ENCODE measurements around the gene GHRL.
"Not testable (repeated sequence)": the region's sequence is repeated elsewhere in the genome, so short reads cannot be mapped to it uniquely, and the experiment has no call there.

The GHRL gene

GRCh38 chr3:10274601-10275000, 18.1 kb downstream of the GHRL start:
- no peaks in the 10 kb centered on the region for H3K27me3 ChIP-seq
- peaks cover 68% of the 10 kb centered on the region for H3K36me3 ChIP-seq
- no peak overlapping the region for H3K4me3 ChIP-seq (ENCODE audit: low read depth in 1 of 2, low read length in 1 of 2)
- H3K9me3 ChIP-seq = no peaks in the 10 kb centered on the region
- H3K4me1 ChIP-seq (ENCODE audit: control insufficient read depth in 1 of 2, insufficient read depth in 1 of 2, low read depth in 1 of 2, low read length in 1 of 2) = peaks cover 19 to 20% of the 10 kb centered on the region in 2 experiments
- no peak for TF ChIP-seq CTCF (IDR thresholded peaks at IDR 0.05)
- H3K27ac ChIP-seq = peak overlapping the region; percentile 70

- Histone ChIP-seq H3K4me1 (ENCODE audit: control insufficient read depth in 1 of 2, insufficient read depth in 1 of 2, low read depth in 1 of 2, low read length in 1 of 2) (peaks cover 19 to 20% of the 10 kb centered on the region in 2 experiments), H3K4me3 (ENCODE audit: low read depth in 1 of 2, low read length in 1 of 2) (no peak overlapping the region), H3K27ac (peak overlapping the region; percentile 70), H3K36me3 (peaks cover 68% of the 10 kb centered on the region), H3K27me3 (no peaks in the 10 kb centered on the region), H3K9me3 (no peaks in the 10 kb centered on the region)
- no peak for TF ChIP-seq CTCF (IDR thresholded peaks at IDR 0.05)
Measured at GRCh38 chr3:10273702-10274305, 18.9 kb downstream of the GHRL start.

- Histone ChIP-seq H3K27ac (peak overlapping the region; percentile 70), H3K4me1 (ENCODE audit: control insufficient read depth in 1 of 2, insufficient read depth in 1 of 2, low read depth in 1 of 2, low read length in 1 of 2) (peaks cover 19 to 23% of the 10 kb centered on the region in 2 experiments), H3K36me3 (peaks cover 65% of the 10 kb centered on the region)
Measured at GRCh38 chr3:10272977-10273376, 19.8 kb downstream of the GHRL start.

GRCh38 chr3:10272476-10272875, 20.3 kb downstream of the GHRL start:
- not testable (repeated sequence) for H3K27me3 ChIP-seq; H3K4me3 ChIP-seq (ENCODE audit: low read depth in 1 of 2, low read length in 1 of 2); H3K27ac ChIP-seq; H3K9me3 ChIP-seq
- peaks cover 60% of the 10 kb centered on the region for H3K36me3 ChIP-seq
- peaks cover 19 to 24% of the 10 kb centered on the region in 2 experiments for H3K4me1 ChIP-seq (ENCODE audit: control insufficient read depth in 1 of 2, insufficient read depth in 1 of 2, low read depth in 1 of 2, low read length in 1 of 2)

More at GRCh38 chr3:10272977-10273376, 19.8 kb downstream of the GHRL start:
- H3K9me3 ChIP-seq = no peaks in the 10 kb centered on the region
- no peaks in the 10 kb centered on the region for H3K27me3 ChIP-seq
- H3K4me3 ChIP-seq (ENCODE audit: low read depth in 1 of 2, low read length in 1 of 2) = no peak overlapping the region
- TF ChIP-seq CTCF (IDR thresholded peaks at IDR 0.05) = no peak

- H3K9me3 ChIP-seq = no peaks in the 10 kb centered on the region
- no peak overlapping the region for H3K4me3 ChIP-seq (ENCODE audit: low read depth in 1 of 2, low read length in 1 of 2)
- H3K36me3 ChIP-seq = peaks cover 54% of the 10 kb centered on the region
- peaks cover 17 to 21% of the 10 kb centered on the region in 2 experiments for H3K4me1 ChIP-seq (ENCODE audit: control insufficient read depth in 1 of 2, insufficient read depth in 1 of 2, low read depth in 1 of 2, low read length in 1 of 2)
- H3K27ac ChIP-seq = no peak overlapping the region
- no peak for TF ChIP-seq CTCF (IDR thresholded peaks at IDR 0.05)
- no peaks in the 10 kb centered on the region for H3K27me3 ChIP-seq
Measured at GRCh38 chr3:10269443-10269842, 23.3 kb downstream of the GHRL start.

- TF ChIP-seq CTCF (IDR thresholded peaks at IDR 0.05) = no peak
- Histone ChIP-seq H3K4me3 (ENCODE audit: low read depth in 1 of 2, low read length in 1 of 2) (no peak overlapping the region), H3K4me1 (ENCODE audit: control insufficient read depth in 1 of 2, insufficient read depth in 1 of 2, low read depth in 1 of 2, low read length in 1 of 2) (peaks cover 12 to 16% of the 10 kb centered on the region in 2 experiments), H3K9me3 (no peaks in the 10 kb centered on the region), H3K36me3 (peaks cover 54% of the 10 kb centered on the region), H3K27ac (no peak overlapping the region), H3K27me3 (no peaks in the 10 kb centered on the region)
Measured at GRCh38 chr3:10268930-10269329, 23.8 kb downstream of the GHRL start.

Measured in neutrophil (primary cell).